ENCODE measurements around the gene FRMD5. TPM values are rescaled to one million over a fixed set of nuclear protein-coding genes. Genes with fewer than 3 reads are reported as not detected.

FRMD5 gene
- total and polyA plus RNA-seq, 2 experiments from 2014 or later, result 5.9 to 10.1 TPM

DNA sequence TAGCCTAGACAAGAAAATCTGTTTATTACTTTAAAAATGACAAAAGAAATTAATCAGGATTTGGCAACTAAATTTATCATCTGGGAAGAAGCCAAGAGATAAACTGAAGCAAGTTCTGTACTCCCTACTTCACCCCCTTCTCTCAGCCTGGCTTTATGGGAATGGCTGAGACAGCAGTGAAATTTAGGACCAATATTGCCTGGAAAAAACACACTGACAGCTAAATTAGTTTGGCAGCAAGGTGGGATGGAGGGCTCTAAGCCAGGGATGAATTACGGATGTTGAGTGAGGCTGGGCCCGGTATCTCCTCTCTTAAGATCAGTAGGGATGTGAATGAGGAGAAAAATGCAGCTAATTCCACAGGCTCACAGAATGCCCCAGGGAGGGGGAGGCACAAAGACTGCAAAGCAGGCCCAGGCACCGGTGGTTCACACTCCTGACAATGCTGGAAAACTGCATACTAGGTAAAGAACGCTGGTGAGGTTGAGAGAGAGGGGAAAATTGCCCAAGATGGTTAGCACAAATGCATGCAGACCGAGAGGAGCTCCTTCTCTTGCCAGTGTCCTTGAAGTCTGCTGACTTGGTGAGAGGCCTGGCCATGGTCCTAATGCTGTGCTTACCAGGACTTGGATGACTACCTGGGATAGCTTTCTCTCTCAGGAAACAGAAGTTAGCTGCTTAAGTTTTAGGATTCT lies 279.3 kb downstream of the FRMD5 start:
- ATAC-seq (peak; percentile 48), DNase-seq (ENCODE audit: low spot score) (no peak)
- H3K4me3 Mint-ChIP-seq, result no peak overlapping the region
- Histone ChIP-seq H3K4me3 (no peak overlapping the region), H3F3A (replicated peaks; ENCODE audit: low read depth) (no peaks in the 10 kb centered on the region), H3K36me3 (ENCODE audit: insufficient read depth) (no peaks in the 10 kb centered on the region), H3K79me2 (replicated peaks; ENCODE audit: insufficient read depth) (no peaks in the 10 kb centered on the region), H3K4me1 (ENCODE audit: insufficient read depth) (peaks cover 12% of the 10 kb centered on the region), H3K27me3 (ENCODE audit: insufficient read depth) (no peaks in the 10 kb centered on the region), H3K9me2 (ENCODE audit: insufficient read depth) (no peaks in the 10 kb centered on the region), H3K4me2 (no peak overlapping the region), H2AFZ (no peak overlapping the region), H3K27ac (ENCODE audit: low read depth) (no peak overlapping the region), H4K20me1 (replicated peaks; ENCODE audit: insufficient read depth) (no peaks in the 10 kb centered on the region; the same call in 1 of the 2 replicates)
- no peak overlapping the region; the same call in 1 of the 2 replicates for H3K27ac Mint-ChIP-seq
- H3K27me3 Mint-ChIP-seq (ENCODE audit: insufficient read depth, low read depth, poor library complexity), result peaks cover 2% of the 10 kb centered on the region
- no peaks in the 10 kb centered on the region for H3K9me3 Mint-ChIP-seq
- H3K36me3 Mint-ChIP-seq (ENCODE audit: low read depth), result peaks cover 10% of the 10 kb centered on the region
- TF ChIP-seq EZH2 (IDR thresholded peaks at IDR 0.05; ENCODE audit: low read depth, unreplicated experiment) (no peak), EZH2phosphoT487 (IDR thresholded peaks at IDR 0.05; ENCODE audit: unreplicated experiment) (no peak), ZNF331 (CRISPR knock-in tag; IDR thresholded peaks at IDR 0.05; ENCODE audit: low read depth) (no peak), NANOG (IDR thresholded peaks at IDR 0.05; ENCODE audit: borderline replicate concordance) (no peak), ZNF114 (CRISPR knock-in tag; IDR thresholded peaks at IDR 0.05) (no peak), POLR2AphosphoS5 (IDR thresholded peaks at IDR 0.05; ENCODE audit: low read depth) (no peak), JUNB (IDR thresholded peaks at IDR 0.05; ENCODE audit: unreplicated experiment) (no peak), CREB1 (CRISPR knock-in tag; IDR thresholded peaks at IDR 0.05; ENCODE audit: low read depth) (no peak), STAT1 (IDR thresholded peaks at IDR 0.05; ENCODE audit: unreplicated experiment) (no peak)
- TF ChIP-seq, protein P1, sequence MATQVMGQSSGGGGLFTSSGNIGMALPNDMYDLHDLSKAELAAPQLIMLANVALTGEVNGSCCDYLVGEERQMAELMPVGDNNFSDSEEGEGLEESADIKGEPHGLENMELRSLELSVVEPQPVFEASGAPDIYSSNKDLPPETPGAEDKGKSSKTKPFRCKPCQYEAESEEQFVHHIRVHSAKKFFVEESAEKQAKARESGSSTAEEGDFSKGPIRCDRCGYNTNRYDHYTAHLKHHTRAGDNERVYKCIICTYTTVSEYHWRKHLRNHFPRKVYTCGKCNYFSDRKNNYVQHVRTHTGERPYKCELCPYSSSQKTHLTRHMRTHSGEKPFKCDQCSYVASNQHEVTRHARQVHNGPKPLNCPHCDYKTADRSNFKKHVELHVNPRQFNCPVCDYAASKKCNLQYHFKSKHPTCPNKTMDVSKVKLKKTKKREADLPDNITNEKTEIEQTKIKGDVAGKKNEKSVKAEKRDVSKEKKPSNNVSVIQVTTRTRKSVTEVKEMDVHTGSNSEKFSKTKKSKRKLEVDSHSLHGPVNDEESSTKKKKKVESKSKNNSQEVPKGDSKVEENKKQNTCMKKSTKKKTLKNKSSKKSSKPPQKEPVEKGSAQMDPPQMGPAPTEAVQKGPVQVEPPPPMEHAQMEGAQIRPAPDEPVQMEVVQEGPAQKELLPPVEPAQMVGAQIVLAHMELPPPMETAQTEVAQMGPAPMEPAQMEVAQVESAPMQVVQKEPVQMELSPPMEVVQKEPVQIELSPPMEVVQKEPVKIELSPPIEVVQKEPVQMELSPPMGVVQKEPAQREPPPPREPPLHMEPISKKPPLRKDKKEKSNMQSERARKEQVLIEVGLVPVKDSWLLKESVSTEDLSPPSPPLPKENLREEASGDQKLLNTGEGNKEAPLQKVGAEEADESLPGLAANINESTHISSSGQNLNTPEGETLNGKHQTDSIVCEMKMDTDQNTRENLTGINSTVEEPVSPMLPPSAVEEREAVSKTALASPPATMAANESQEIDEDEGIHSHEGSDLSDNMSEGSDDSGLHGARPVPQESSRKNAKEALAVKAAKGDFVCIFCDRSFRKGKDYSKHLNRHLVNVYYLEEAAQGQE (IDR thresholded peaks at IDR 0.05; ENCODE audit: unreplicated experiment), result no peak
- TF ChIP-seq, protein P2, sequence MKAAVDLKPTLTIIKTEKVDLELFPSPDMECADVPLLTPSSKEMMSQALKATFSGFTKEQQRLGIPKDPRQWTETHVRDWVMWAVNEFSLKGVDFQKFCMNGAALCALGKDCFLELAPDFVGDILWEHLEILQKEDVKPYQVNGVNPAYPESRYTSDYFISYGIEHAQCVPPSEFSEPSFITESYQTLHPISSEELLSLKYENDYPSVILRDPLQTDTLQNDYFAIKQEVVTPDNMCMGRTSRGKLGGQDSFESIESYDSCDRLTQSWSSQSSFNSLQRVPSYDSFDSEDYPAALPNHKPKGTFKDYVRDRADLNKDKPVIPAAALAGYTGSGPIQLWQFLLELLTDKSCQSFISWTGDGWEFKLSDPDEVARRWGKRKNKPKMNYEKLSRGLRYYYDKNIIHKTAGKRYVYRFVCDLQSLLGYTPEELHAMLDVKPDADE (IDR thresholded peaks at IDR 0.05), result no peak
- TF ChIP-seq, protein P3, sequence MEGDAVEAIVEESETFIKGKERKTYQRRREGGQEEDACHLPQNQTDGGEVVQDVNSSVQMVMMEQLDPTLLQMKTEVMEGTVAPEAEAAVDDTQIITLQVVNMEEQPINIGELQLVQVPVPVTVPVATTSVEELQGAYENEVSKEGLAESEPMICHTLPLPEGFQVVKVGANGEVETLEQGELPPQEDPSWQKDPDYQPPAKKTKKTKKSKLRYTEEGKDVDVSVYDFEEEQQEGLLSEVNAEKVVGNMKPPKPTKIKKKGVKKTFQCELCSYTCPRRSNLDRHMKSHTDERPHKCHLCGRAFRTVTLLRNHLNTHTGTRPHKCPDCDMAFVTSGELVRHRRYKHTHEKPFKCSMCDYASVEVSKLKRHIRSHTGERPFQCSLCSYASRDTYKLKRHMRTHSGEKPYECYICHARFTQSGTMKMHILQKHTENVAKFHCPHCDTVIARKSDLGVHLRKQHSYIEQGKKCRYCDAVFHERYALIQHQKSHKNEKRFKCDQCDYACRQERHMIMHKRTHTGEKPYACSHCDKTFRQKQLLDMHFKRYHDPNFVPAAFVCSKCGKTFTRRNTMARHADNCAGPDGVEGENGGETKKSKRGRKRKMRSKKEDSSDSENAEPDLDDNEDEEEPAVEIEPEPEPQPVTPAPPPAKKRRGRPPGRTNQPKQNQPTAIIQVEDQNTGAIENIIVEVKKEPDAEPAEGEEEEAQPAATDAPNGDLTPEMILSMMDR (conservative IDR thresholded peaks at IDR 0.05; ENCODE audit: low read depth in 2 of 2), result no peak
- TF ChIP-seq, protein P4, sequence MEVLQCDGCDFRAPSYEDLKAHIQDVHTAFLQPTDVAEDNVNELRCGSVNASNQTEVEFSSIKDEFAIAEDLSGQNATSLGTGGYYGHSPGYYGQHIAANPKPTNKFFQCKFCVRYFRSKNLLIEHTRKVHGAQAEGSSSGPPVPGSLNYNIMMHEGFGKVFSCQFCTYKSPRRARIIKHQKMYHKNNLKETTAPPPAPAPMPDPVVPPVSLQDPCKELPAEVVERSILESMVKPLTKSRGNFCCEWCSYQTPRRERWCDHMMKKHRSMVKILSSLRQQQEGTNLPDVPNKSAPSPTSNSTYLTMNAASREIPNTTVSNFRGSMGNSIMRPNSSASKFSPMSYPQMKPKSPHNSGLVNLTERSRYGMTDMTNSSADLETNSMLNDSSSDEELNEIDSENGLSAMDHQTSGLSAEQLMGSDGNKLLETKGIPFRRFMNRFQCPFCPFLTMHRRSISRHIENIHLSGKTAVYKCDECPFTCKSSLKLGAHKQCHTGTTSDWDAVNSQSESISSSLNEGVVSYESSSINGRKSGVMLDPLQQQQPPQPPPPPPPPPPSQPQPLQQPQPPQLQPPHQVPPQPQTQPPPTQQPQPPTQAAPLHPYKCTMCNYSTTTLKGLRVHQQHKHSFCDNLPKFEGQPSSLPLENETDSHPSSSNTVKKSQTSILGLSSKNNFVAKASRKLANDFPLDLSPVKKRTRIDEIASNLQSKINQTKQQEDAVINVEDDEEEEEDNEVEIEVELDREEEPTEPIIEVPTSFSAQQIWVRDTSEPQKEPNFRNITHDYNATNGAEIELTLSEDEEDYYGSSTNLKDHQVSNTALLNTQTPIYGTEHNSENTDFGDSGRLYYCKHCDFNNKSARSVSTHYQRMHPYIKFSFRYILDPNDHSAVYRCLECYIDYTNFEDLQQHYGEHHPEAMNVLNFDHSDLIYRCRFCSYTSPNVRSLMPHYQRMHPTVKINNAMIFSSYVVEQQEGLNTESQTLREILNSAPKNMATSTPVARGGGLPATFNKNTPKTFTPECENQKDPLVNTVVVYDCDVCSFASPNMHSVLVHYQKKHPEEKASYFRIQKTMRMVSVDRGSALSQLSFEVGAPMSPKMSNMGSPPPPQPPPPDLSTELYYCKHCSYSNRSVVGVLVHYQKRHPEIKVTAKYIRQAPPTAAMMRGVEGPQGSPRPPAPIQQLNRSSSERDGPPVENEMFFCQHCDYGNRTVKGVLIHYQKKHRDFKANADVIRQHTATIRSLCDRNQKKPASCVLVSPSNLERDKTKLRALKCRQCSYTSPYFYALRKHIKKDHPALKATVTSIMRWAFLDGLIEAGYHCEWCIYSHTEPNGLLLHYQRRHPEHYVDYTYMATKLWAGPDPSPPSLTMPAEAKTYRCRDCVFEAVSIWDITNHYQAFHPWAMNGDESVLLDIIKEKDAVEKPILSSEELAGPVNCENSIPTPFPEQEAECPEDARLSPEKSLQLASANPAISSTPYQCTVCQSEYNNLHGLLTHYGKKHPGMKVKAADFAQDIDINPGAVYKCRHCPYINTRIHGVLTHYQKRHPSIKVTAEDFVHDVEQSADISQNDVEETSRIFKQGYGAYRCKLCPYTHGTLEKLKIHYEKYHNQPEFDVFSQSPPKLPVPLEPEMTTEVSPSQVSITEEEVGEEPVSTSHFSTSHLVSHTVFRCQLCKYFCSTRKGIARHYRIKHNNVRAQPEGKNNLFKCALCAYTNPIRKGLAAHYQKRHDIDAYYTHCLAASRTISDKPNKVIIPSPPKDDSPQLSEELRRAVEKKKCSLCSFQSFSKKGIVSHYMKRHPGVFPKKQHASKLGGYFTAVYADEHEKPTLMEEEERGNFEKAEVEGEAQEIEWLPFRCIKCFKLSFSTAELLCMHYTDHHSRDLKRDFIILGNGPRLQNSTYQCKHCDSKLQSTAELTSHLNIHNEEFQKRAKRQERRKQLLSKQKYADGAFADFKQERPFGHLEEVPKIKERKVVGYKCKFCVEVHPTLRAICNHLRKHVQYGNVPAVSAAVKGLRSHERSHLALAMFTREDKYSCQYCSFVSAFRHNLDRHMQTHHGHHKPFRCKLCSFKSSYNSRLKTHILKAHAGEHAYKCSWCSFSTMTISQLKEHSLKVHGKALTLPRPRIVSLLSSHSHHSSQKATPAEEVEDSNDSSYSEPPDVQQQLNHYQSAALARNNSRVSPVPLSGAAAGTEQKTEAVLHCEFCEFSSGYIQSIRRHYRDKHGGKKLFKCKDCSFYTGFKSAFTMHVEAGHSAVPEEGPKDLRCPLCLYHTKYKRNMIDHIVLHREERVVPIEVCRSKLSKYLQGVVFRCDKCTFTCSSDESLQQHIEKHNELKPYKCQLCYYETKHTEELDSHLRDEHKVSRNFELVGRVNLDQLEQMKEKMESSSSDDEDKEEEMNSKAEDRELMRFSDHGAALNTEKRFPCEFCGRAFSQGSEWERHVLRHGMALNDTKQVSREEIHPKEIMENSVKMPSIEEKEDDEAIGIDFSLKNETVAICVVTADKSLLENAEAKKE (CRISPR knock-in tag; IDR thresholded peaks at IDR 0.05), result no peak
- H3K4me1 Mint-ChIP-seq, result peaks cover 24% of the 10 kb centered on the region

All from GM23338 (cell line).